Spleen (tissue), 7 donors: ENCODE data around the gene SP110.

Source experiments
- CTCF ChIP-seq, 11 experiments: fragments of 200-600 bp in 7 of 11; fragments of 450-650 bp in 4 of 11; sonication (generic) in 4 of 11; IDR thresholded peaks in 8 of 11; conservative IDR thresholded peaks in 3 of 11; 1 replicate in 7 of 11; 2 replicates in 4 of 11; pipeline versions ENCODE4 v1.4.0 to v1.8.0; 2016 to 2021; ENCODE audit warnings: antibody characterized with exemption in 11 of 11, inconsistent platforms in 4 of 11, mild to moderate bottlenecking in 1 of 11
- POLR2A ChIP-seq, 3 donors: fragments of 450-650 bp; IDR thresholded peaks; one replicate each; pipeline ENCODE4 v1.5.1; 2017; ENCODE audit warnings: antibody characterized with exemption in 3 of 3, mild to moderate bottlenecking in 1 of 3
- POLR2AphosphoS5 ChIP-seq, 3 donors: sonication (generic); formaldehyde crosslinking; IDR thresholded peaks; one replicate each; pipeline ENCODE4 v1.5.1; 2017; ENCODE audit warnings: antibody characterized with exemption in 3 of 3
- donor health status: DM: no; HTN: no; CAD: no; lungs with moderate emphysema.
- donor health status: DM: no; HTN: no; CAD: no.
- donor health status: DM: no; HTN: no; CAD: no.

- TF ChIP-seq CTCF (IDR thresholded peaks at IDR 0.05 in 8 of 11, conservative IDR thresholded peaks at IDR 0.05 in 3 of 11): no peak
- TF ChIP-seq POLR2AphosphoS5 (IDR thresholded peaks at IDR 0.05): peak in 1 of 3 donors; percentile 9
- no peak for TF ChIP-seq POLR2A (IDR thresholded peaks at IDR 0.05)
Observed at GRCh38 chr2:230221493-230221892, 1.7 kb upstream of the SP110 start.
